HUES6 (cell line): ENCODE results near the gene AFAP1L1.

Experiments
- H3K27ac ChIP-seq: 2 replicates; pipeline ENCODE4 v1.7.0; 2013; ENCODE audit warnings: low read depth, mild to moderate bottlenecking, low read length, inconsistent platforms
- H3K27me3 ChIP-seq: 2 replicates; pipeline ENCODE4 v1.6.1; 2013; ENCODE audit warnings: low read length; ENCODE audit not compliant: control insufficient read depth, insufficient read depth
- H3K36me3 ChIP-seq: 2 replicates; pipeline ENCODE4 v1.6.1; 2013; ENCODE audit warnings: low read length; ENCODE audit not compliant: control insufficient read depth, insufficient read depth
- H3K4me1 ChIP-seq: 2 replicates; pipeline ENCODE4 v1.6.1; 2013; ENCODE audit warnings: low read length; ENCODE audit not compliant: control insufficient read depth, insufficient read depth
- H3K4me3 ChIP-seq: 2 replicates; pipeline ENCODE4 v1.5.1; 2013; ENCODE audit warnings: low read depth, low read length
- H3K9ac ChIP-seq: one replicate; pipeline ENCODE4 v1.6.1; 2013; ENCODE audit warnings: mild to moderate bottlenecking, low read length
- H3K9me3 ChIP-seq: 2 replicates; pipeline ENCODE4 v1.6.1; 2013; ENCODE audit warnings: low read depth, low read length; ENCODE audit not compliant: control insufficient read depth, insufficient read depth

Gene AFAP1L1

DNA sequence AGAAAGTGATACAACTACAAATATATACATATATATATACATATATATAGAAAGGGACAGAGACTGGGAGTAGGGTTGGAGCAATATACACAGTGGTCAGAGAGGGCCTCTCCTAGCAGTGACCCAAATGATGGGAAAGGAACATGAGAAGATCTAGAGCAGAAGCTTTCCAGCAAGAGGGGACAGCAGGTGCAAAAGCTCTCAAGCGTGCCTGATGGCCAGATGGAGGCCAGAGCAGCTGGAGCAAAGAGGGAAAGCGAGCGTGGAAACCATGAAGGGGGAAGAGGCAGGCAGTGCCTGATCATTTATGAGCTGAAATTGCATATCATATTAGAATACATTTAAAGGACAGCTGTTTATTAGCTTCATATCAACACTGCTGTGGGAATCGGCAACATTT lies 66.1 kb downstream of the AFAP1L1 start:
- H3K4me3 ChIP-seq: no peak overlapping the region
- H3K9me3 ChIP-seq: no peaks in the 10 kb centered on the region
- H3K9ac ChIP-seq: no peak overlapping the region
- H3K36me3 ChIP-seq: no peaks in the 10 kb centered on the region
- no peaks in the 10 kb centered on the region for H3K27me3 ChIP-seq
- no peaks in the 10 kb centered on the region for H3K4me1 ChIP-seq
- no peak overlapping the region for H3K27ac ChIP-seq

GRCh38 chr5:149338364-149338763 lies 66.7 kb downstream of the AFAP1L1 start:
- Histone ChIP-seq H3K27ac (no peak overlapping the region), H3K9ac (no peak overlapping the region), H3K36me3 (no peaks in the 10 kb centered on the region), H3K9me3 (no peaks in the 10 kb centered on the region), H3K27me3 (no peaks in the 10 kb centered on the region), H3K4me3 (no peak overlapping the region), H3K4me1 (no peaks in the 10 kb centered on the region)

GRCh38 chr5:149340920-149341319 lies 69.3 kb downstream of the AFAP1L1 start:
- Histone ChIP-seq H3K36me3 (no peaks in the 10 kb centered on the region), H3K27me3 (no peaks in the 10 kb centered on the region), H3K4me3 (no peak overlapping the region), H3K9me3 (no peaks in the 10 kb centered on the region), H3K9ac (no peak overlapping the region), H3K27ac (no peak overlapping the region), H3K4me1 (no peaks in the 10 kb centered on the region)

DNA sequence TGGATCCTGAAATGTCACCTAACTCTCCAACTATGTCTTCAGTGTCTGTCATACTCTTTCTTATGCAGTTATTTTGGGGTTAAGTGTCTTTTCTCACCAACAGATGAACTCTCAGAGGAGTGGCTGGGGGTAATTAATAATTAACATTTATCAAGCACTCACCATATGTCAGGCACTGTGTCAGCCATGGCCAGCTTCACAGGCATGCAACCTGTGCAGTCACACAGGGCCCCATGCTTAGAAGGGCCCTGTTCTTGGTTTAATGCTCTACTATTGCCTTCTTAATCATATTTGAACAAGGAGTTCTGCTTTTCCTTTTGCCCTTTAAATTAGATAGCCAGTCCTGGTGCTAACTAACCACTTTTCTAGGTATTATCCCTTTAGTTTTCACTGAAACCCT lies 70.2 kb downstream of the AFAP1L1 start:
- Histone ChIP-seq H3K36me3 (no peaks in the 10 kb centered on the region), H3K4me1 (no peaks in the 10 kb centered on the region; the same call in 1 of the 2 replicates), H3K9ac (no peak overlapping the region), H3K27ac (no peak overlapping the region), H3K4me3 (no peak overlapping the region), H3K9me3 (no peaks in the 10 kb centered on the region), H3K27me3 (no peaks in the 10 kb centered on the region)

DNA sequence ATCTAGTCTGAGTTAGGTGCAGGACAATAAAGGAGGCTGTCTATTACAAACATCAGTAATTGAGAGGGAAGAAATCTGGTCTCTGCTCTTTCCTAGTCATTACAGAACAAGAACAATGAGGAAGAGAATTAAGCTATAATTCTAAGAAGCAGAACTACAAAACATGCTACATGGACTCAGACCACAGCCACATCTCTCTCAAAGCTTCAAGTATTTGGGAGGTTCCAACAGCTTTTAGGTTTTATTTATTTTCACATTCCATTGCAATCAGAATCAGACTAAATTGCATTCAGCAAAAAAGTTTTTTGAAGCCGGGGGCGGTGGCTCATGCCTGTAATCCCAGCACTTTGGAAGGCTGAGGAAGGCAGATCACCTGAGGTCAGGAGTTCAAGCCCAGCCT lies 72.5 kb downstream of the AFAP1L1 start:
- no peak overlapping the region for H3K4me3 ChIP-seq
- no peak overlapping the region for H3K9ac ChIP-seq
- no peaks in the 10 kb centered on the region for H3K9me3 ChIP-seq
- peaks cover 23% of the 10 kb centered on the region for H3K36me3 ChIP-seq
- H3K27ac ChIP-seq: no peak overlapping the region
- H3K27me3 ChIP-seq: no peaks in the 10 kb centered on the region
- no peaks in the 10 kb centered on the region; the same call in 1 of the 2 replicates for H3K4me1 ChIP-seq

- Histone ChIP-seq H3K9me3 (no peaks in the 10 kb centered on the region), H3K36me3 (peaks cover 34% of the 10 kb centered on the region), H3K9ac (peak within 1 kb of the TSS; percentile 91), H3K27me3 (no peaks in the 10 kb centered on the region), H3K4me1 (no peaks in the 10 kb centered on the region; the same call in 1 of the 2 replicates), H3K27ac (peak within 1 kb of the TSS; percentile 69), H3K4me3 (peak within 1 kb of the TSS; percentile 80)
Measured at GRCh38 chr5:149345147-149345891, 73.7 kb downstream of the AFAP1L1 start, which contains the start of gene GRPEL2. Gene GRPEL2 (plus strand): TSS chr5:149345499. CDS start chr5:149345540, 41 bp downstream.

GRCh38 chr5:149345892-149346222 lies 74.2 kb downstream of the AFAP1L1 start:
- no peaks in the 10 kb centered on the region for H3K27me3 ChIP-seq
- H3K9ac ChIP-seq: peak overlapping the region; percentile 91
- H3K36me3 ChIP-seq: peaks cover 40% of the 10 kb centered on the region
- H3K27ac ChIP-seq: peak overlapping the region; percentile 69
- no peaks in the 10 kb centered on the region; the same call in 1 of the 2 replicates for H3K4me1 ChIP-seq
- no peaks in the 10 kb centered on the region for H3K9me3 ChIP-seq
- peak overlapping the region; percentile 80 for H3K4me3 ChIP-seq

DNA sequence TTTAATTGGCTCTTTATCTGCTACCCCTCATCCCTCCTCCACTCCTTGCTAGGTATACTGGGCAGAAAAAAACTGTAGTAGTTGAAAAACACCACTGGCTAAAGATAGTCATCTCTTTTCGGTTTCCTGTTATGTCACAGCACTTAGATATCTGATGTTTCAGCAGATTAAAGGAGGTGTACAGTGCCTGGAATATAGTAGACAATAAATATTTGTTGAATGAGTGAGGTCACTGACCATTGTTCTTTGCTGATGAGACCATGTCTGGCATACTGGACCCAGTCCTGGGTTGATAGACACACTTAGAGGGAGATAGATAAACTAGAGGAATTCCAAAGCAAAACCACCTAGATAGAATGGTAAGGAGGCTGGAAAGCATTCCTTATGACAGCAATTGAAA lies 76.9 kb downstream of the AFAP1L1 start:
- H3K36me3 ChIP-seq: peaks cover 66% of the 10 kb centered on the region
- H3K27me3 ChIP-seq: no peaks in the 10 kb centered on the region
- H3K9me3 ChIP-seq: no peaks in the 10 kb centered on the region
- H3K4me3 ChIP-seq: no peak overlapping the region
- no peak overlapping the region for H3K9ac ChIP-seq
- H3K27ac ChIP-seq: no peak overlapping the region
- no peaks in the 10 kb centered on the region; the same call in 1 of the 2 replicates for H3K4me1 ChIP-seq

DNA sequence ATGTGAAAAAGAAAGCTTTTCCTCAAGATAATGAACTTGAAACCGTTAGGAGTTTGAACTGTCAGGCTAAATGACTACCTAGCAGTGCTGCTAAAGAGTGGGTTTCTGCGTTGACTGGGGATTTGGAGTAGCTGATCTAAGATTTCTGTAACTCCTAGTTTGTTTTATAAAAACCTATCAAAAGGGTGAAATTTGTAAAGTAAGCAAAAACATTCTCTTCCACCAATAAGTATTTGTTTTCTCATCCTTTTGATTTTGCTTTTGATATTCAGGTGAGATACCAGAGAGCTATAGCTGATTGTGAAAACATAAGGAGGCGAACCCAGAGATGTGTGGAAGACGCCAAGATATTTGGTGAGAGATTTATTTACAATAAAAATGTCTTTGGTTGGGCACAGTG lies 77.7 kb downstream of the AFAP1L1 start:
- Histone ChIP-seq H3K36me3 (peaks cover 74% of the 10 kb centered on the region), H3K4me1 (no peaks in the 10 kb centered on the region; the same call in 1 of the 2 replicates), H3K9me3 (no peaks in the 10 kb centered on the region), H3K4me3 (no peak overlapping the region), H3K27ac (no peak overlapping the region), H3K27me3 (no peaks in the 10 kb centered on the region), H3K9ac (no peak overlapping the region)

GRCh38 chr5:149352169-149352568 lies 80.5 kb downstream of the AFAP1L1 start:
- H3K36me3 ChIP-seq: peaks cover 86% of the 10 kb centered on the region
- H3K4me1 ChIP-seq: no peaks in the 10 kb centered on the region
- no peak overlapping the region for H3K4me3 ChIP-seq
- H3K9me3 ChIP-seq: no peaks in the 10 kb centered on the region
- no peak overlapping the region for H3K9ac ChIP-seq
- no peaks in the 10 kb centered on the region for H3K27me3 ChIP-seq
- no peak overlapping the region for H3K27ac ChIP-seq

GRCh38 chr5:149353911-149354310 lies 82.3 kb downstream of the AFAP1L1 start:
- H3K9ac ChIP-seq: no peak overlapping the region
- peaks cover 5% of the 10 kb centered on the region for H3K4me1 ChIP-seq
- H3K36me3 ChIP-seq: peaks cover 68% of the 10 kb centered on the region
- no peaks in the 10 kb centered on the region for H3K9me3 ChIP-seq
- no peaks in the 10 kb centered on the region for H3K27me3 ChIP-seq
- no peak overlapping the region for H3K4me3 ChIP-seq
- H3K27ac ChIP-seq: no peak overlapping the region
